IPS-18a (cell line): ENCODE measurements around the gene TGM3.

Experiments used
- H3K27ac ChIP-seq: one replicate; pipeline ENCODE4 v1.5.1; 2013; ENCODE audit warnings: low read length
- H3K27me3 ChIP-seq: one replicate; pipeline ENCODE4 v1.6.1; 2013; ENCODE audit warnings: mild to moderate bottlenecking, low read length; ENCODE audit not compliant: control insufficient read depth, insufficient read depth
- H3K36me3 ChIP-seq: one replicate; pipeline ENCODE4 v1.6.1; 2013; ENCODE audit warnings: low read depth, low read length; ENCODE audit not compliant: control insufficient read depth
- H3K4me1 ChIP-seq: one replicate; pipeline ENCODE4 v1.6.1; 2013; ENCODE audit warnings: low read depth, low read length; ENCODE audit not compliant: control insufficient read depth
- H3K4me3 ChIP-seq: one replicate; pipeline ENCODE4 v1.5.1; 2013; ENCODE audit warnings: low read length
- H3K9ac ChIP-seq: one replicate; pipeline ENCODE4 v1.6.1; 2013; ENCODE audit warnings: mild to moderate bottlenecking, low read length, moderate library complexity
- H3K9me3 ChIP-seq: one replicate; pipeline ENCODE4 v1.6.1; 2013; ENCODE audit warnings: low read depth, low read length; ENCODE audit not compliant: control insufficient read depth

Gene TGM3

GRCh38 chr20:2295886-2296515 lies at the start of gene TGM3:
Gene TGM3 (plus strand): TSS chr20:2296001. CDS start chr20:2296064, 63 bp downstream.
- Histone ChIP-seq H3K9me3 (no peaks in the 10 kb centered on the region), H3K9ac (no peak within 1 kb of the TSS), H3K4me3 (no peak within 1 kb of the TSS), H3K4me1 (peaks cover 17% of the 10 kb centered on the region), H3K36me3 (no peaks in the 10 kb centered on the region), H3K27me3 (no peaks in the 10 kb centered on the region), H3K27ac (no peak within 1 kb of the TSS)

- H3K9ac ChIP-seq = no peak overlapping the region
- no peak overlapping the region for H3K27ac ChIP-seq
- H3K4me1 ChIP-seq = peaks cover 30% of the 10 kb centered on the region
- no peaks in the 10 kb centered on the region for H3K27me3 ChIP-seq
- no peaks in the 10 kb centered on the region for H3K9me3 ChIP-seq
- H3K36me3 ChIP-seq = no peaks in the 10 kb centered on the region
- H3K4me3 ChIP-seq = peak overlapping the region; percentile 9
Measured at GRCh38 chr20:2246069-2246491, 49.7 kb upstream of the TGM3 start.

- H3K4me1 ChIP-seq = peaks cover 42% of the 10 kb centered on the region
- H3K4me3 ChIP-seq = no peak overlapping the region
- H3K9ac ChIP-seq = no peak overlapping the region
- no peak overlapping the region for H3K27ac ChIP-seq
- H3K27me3 ChIP-seq = no peaks in the 10 kb centered on the region
- H3K9me3 ChIP-seq = no peaks in the 10 kb centered on the region
- H3K36me3 ChIP-seq = no peaks in the 10 kb centered on the region
Measured at GRCh38 chr20:2248837-2249236, 47.0 kb upstream of the TGM3 start.

GRCh38 chr20:2249935-2250334 lies 45.9 kb upstream of the TGM3 start:
- H3K27me3 ChIP-seq = no peaks in the 10 kb centered on the region
- H3K4me3 ChIP-seq = no peak overlapping the region
- no peaks in the 10 kb centered on the region for H3K9me3 ChIP-seq
- H3K27ac ChIP-seq = no peak overlapping the region
- no peak overlapping the region for H3K9ac ChIP-seq
- H3K4me1 ChIP-seq = peaks cover 31% of the 10 kb centered on the region
- H3K36me3 ChIP-seq = no peaks in the 10 kb centered on the region

- H3K27ac ChIP-seq = no peak overlapping the region
- H3K4me1 ChIP-seq = peaks cover 12% of the 10 kb centered on the region
- H3K36me3 ChIP-seq = no peaks in the 10 kb centered on the region
- H3K9me3 ChIP-seq = no peaks in the 10 kb centered on the region
- no peak overlapping the region for H3K4me3 ChIP-seq
- no peak overlapping the region for H3K9ac ChIP-seq
- no peaks in the 10 kb centered on the region for H3K27me3 ChIP-seq
Measured at GRCh38 chr20:2252419-2252997, 43.3 kb upstream of the TGM3 start.

- Histone ChIP-seq H3K4me1 (peaks cover 12% of the 10 kb centered on the region), H3K27ac (no peak overlapping the region), H3K27me3 (no peaks in the 10 kb centered on the region), H3K4me3 (no peak overlapping the region), H3K9me3 (no peaks in the 10 kb centered on the region), H3K9ac (no peak overlapping the region), H3K36me3 (no peaks in the 10 kb centered on the region)
Measured at GRCh38 chr20:2253256-2253655, 42.5 kb upstream of the TGM3 start.

GRCh38 chr20:2254333-2254732 lies 41.5 kb upstream of the TGM3 start:
- H3K36me3 ChIP-seq = no peaks in the 10 kb centered on the region
- no peak overlapping the region for H3K4me3 ChIP-seq
- peaks cover 12% of the 10 kb centered on the region for H3K4me1 ChIP-seq
- H3K9me3 ChIP-seq = no peaks in the 10 kb centered on the region
- no peaks in the 10 kb centered on the region for H3K27me3 ChIP-seq
- H3K9ac ChIP-seq = no peak overlapping the region
- no peak overlapping the region for H3K27ac ChIP-seq

GRCh38 chr20:2255926-2256531 lies 39.8 kb upstream of the TGM3 start:
- Histone ChIP-seq H3K4me3 (no peak overlapping the region), H3K27me3 (no peaks in the 10 kb centered on the region), H3K27ac (no peak overlapping the region), H3K4me1 (peaks cover 12% of the 10 kb centered on the region), H3K9ac (no peak overlapping the region), H3K9me3 (no peaks in the 10 kb centered on the region), H3K36me3 (no peaks in the 10 kb centered on the region)

GRCh38 chr20:2259731-2260130 lies 36.1 kb upstream of the TGM3 start:
- Histone ChIP-seq H3K9me3 (no peaks in the 10 kb centered on the region), H3K27ac (no peak overlapping the region), H3K4me1 (no peaks in the 10 kb centered on the region), H3K4me3 (no peak overlapping the region), H3K36me3 (no peaks in the 10 kb centered on the region), H3K9ac (no peak overlapping the region), H3K27me3 (no peaks in the 10 kb centered on the region)

- Histone ChIP-seq H3K27ac (no peak overlapping the region), H3K36me3 (no peaks in the 10 kb centered on the region), H3K4me3 (no peak overlapping the region), H3K9me3 (no peaks in the 10 kb centered on the region), H3K9ac (no peak overlapping the region), H3K27me3 (no peaks in the 10 kb centered on the region), H3K4me1 (no peaks in the 10 kb centered on the region)
Measured at GRCh38 chr20:2260250-2260649, 35.6 kb upstream of the TGM3 start.

GRCh38 chr20:2261046-2261485 lies 34.7 kb upstream of the TGM3 start:
- Histone ChIP-seq H3K9me3 (no peaks in the 10 kb centered on the region), H3K4me3 (no peak overlapping the region)

GRCh38 chr20:2261629-2262028 lies 34.2 kb upstream of the TGM3 start:
- no peak overlapping the region for H3K4me3 ChIP-seq
- H3K27ac ChIP-seq = no peak overlapping the region
- no peaks in the 10 kb centered on the region for H3K4me1 ChIP-seq
- H3K27me3 ChIP-seq = no peaks in the 10 kb centered on the region
- no peak overlapping the region for H3K9ac ChIP-seq
- no peaks in the 10 kb centered on the region for H3K9me3 ChIP-seq
- no peaks in the 10 kb centered on the region for H3K36me3 ChIP-seq

More at GRCh38 chr20:2261046-2261485, 34.7 kb upstream of the TGM3 start:
- H3K27ac ChIP-seq = no peak overlapping the region
- no peaks in the 10 kb centered on the region for H3K27me3 ChIP-seq
- no peak overlapping the region for H3K9ac ChIP-seq
- H3K36me3 ChIP-seq = no peaks in the 10 kb centered on the region
- H3K4me1 ChIP-seq = no peaks in the 10 kb centered on the region
